Measurements from ENCODE around the gene SDF2L1.
"Not testable (repeated sequence)": the region's sequence is repeated elsewhere in the genome, so short reads cannot be mapped to it uniquely, and the experiment has no call there.

SDF2L1 gene

DNA sequence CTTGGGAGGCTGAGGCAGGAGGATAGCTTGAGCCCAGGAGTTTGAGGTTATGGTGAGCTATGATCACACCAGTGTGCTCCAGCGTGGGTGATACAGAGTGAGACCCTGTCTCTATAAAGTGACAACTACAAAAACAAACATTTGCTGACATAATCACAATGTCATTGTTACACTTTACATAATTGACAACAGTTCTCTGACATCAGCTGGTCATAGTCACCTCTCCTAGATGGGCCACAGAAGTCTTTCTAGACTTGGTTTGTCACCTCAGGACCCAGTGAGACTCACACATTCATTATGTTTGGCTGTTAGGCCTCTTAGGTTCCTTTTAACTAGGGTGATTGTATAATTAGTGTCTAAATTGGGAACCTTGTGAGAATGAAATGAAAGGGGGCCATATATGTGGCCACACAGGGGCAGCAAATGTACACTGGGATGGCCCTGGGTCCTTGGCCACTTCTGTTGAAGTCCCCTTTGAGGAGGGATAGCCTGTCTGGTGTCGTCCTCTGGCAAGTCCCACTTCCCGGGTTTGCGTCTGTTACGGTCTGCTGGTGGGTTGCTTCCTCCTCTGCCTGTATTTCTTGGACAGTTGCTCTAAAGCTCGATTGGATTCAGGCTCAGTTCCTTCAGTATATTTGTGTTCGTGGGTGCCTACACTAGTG lies 17.9 kb downstream of the SDF2L1 start:
- no peak for DNase-seq (ENCODE audit: extremely low read depth in 1 of 2, low read depth in 1 of 2)

- no peak for DNase-seq (ENCODE audit: extremely low read depth in 1 of 2, low read depth in 1 of 2)
Observed at GRCh38 chr22:21660904-21661303, 18.8 kb downstream of the SDF2L1 start.

DNA sequence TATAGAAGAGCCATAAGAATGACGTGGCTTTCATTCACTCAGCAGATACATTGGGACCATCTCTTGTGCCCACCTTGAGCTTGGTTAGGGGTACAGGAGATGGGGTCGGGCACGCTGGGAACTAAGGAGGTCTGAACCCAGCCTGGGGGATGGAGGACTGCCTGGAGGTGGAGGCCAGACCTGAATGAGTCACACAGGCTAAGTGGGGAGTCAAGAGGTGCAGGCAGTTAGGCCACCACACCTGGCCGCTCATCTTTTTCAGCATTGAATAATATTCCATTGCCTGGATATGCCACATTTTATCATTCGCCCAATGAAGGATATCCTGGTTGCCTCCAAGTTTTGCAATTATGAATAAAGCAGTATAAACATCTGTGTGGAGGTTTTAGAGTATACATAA lies 19.9 kb downstream of the SDF2L1 start:
- no peak for DNase-seq (ENCODE audit: extremely low read depth in 1 of 2, low read depth in 1 of 2)

- no peak for DNase-seq (ENCODE audit: extremely low read depth in 1 of 2, low read depth in 1 of 2)
Observed at GRCh38 chr22:21663738-21664137, 21.6 kb downstream of the SDF2L1 start.

GRCh38 chr22:21665047-21665851 lies 23.1 kb downstream of the SDF2L1 start:
- DNase-seq (ENCODE audit: extremely low read depth in 1 of 2, low read depth in 1 of 2), result no peak

DNA sequence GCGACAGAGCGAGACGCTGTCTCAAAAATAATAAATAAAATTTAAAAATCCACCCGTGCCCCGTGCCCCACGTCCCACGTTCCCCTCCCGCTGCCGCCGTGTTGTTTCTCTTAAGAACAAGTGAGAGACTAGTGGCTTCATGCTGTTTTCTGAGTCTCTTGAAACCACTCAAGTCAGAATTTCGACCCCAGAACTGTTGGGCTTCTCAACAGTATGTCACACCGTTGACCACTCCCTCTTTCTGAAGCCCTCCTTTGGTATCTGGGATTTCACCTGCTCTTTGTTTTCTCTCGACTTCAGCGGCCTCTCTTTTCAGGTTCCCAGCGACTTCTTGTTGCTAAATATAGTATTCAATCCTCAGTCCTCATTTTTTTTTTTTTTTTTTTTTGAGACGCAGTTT lies 24.7 kb downstream of the SDF2L1 start:
- no peak for DNase-seq (ENCODE audit: extremely low read depth in 1 of 2, low read depth in 1 of 2)

DNA sequence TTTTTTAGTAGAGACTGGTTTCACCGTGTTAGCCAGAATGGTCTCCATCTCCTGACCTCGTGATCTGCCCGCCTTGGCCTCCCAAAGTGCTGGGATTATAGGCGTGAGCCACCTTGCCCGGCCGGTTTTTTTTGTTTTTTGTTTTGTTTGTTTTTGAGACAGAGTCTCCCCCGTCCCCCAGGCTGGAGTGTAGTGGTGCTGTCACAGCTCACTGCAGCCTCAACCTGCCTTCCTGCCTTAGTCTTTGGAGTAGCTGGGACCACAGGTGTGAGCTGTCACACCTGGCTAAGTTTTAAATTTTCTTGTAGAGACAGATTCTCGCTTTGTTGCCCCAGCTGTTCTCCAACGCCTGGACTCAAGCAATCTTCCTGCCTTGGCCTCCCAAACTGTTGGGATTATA lies 26.9 kb downstream of the SDF2L1 start:
- no peak for DNase-seq (ENCODE audit: extremely low read depth in 1 of 2, low read depth in 1 of 2)

DNA sequence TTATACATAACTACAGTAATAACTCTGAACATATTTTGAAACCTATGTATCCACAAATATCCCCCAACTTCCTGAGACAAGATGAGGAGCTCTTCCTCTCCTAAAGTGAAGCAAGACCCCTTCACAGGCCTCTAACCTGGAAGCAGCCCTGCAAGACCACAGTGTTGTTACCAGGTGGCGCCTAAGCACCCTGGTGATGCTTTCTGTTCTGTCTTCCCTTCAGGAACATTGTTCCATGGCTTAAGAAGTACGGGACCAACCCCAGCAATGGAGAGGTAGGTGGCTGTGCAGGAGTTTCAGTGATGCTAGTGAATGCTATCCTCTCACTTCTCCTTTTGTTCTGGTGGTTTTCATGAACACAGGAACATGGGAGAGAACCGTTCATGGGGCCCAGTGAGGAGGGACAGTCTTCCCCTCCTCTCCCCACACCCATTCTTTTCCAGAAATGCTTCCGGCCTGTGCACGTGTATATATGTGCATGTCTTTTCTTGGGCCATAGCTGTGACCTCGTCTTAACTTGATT lies 30.1 kb downstream of the SDF2L1 start:
- no peak for DNase-seq (ENCODE audit: extremely low read depth in 1 of 2, low read depth in 1 of 2)

GRCh38 chr22:21673534-21674321 lies 31.6 kb downstream of the SDF2L1 start:
- no peak for DNase-seq (ENCODE audit: extremely low read depth in 1 of 2, low read depth in 1 of 2)

GRCh38 chr22:21674638-21675245 lies 32.6 kb downstream of the SDF2L1 start:
- DNase-seq (ENCODE audit: extremely low read depth in 1 of 2, low read depth in 1 of 2), result no peak

DNA sequence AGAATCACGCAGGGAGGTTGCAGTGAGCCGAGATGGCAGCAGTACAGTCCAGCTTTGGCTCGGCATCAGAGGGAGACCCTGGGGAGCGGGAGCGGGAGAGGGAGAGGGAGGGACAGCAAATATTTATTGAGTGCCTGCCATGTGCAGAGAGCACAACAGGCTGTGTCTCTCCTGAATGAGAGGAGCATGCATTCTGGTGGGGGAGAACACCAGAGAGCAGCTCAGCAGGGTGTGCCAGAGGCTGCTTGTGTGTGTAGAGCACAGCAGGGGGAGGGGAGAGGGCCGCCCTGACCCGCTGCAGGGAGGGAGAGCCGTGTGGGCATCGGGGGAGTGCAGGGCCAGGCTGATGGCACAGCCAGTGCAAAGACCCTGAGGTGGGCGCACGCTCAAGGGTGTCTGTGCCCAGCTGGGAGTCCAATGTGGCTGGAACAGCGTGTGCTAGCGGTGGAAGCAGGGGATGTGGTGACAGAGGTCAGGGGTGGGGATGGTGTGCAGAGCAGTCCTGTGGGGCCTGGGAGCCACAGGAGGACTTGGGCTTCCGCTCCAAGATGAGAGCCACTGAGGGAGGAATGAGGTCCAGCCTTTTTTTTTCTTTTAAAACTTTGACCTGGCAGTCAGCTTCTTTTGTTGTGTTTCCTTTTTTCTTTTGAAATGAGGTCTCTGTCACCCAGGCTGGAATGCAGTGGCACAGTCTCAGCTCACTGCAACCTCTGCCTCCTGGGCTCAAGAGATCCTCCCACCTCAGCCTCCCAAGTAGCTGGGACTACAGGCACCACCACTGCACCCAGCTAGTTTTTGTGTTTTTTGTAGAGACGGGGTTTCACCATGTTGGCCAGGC lies 35.7 kb downstream of the SDF2L1 start:
- no peak for DNase-seq (ENCODE audit: extremely low read depth in 1 of 2, low read depth in 1 of 2)

- DNase-seq (ENCODE audit: extremely low read depth in 1 of 2, low read depth in 1 of 2), result not testable (repeated sequence)
Observed at GRCh38 chr22:21678842-21679241, 36.7 kb downstream of the SDF2L1 start.

- DNase-seq (ENCODE audit: extremely low read depth in 1 of 2, low read depth in 1 of 2), result no peak
Observed at GRCh38 chr22:21679383-21679782, 37.3 kb downstream of the SDF2L1 start.

- DNase-seq (ENCODE audit: extremely low read depth in 1 of 2, low read depth in 1 of 2), result no peak
Observed at GRCh38 chr22:21680830-21681565, 38.9 kb downstream of the SDF2L1 start.

- no peak for DNase-seq (ENCODE audit: extremely low read depth in 1 of 2, low read depth in 1 of 2)
Observed at GRCh38 chr22:21681566-21682370, 39.7 kb downstream of the SDF2L1 start.

GRCh38 chr22:21682385-21683175 lies 40.5 kb downstream of the SDF2L1 start:
- no peak for DNase-seq (ENCODE audit: extremely low read depth in 1 of 2, low read depth in 1 of 2)

DNA sequence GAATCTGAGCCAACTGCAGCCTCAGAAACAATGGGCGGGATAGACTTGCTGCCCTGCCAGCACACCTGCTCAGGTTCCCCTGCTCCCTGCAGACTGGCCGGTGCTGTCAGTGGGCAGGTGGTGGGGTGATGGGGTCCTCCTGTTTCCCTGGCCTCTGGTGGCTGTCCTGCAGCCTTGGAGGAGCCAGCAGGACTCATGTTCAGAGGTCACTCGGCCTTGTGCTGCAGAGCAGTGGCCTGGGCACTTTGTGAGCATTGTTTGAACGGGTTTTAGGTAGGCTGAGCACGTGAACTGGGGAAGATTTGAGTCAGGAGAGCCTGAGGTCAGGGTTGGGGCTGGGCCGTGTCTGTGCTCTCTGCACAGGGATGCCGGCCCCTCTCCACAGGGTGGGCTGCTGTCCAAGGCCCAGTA lies 41.3 kb downstream of the SDF2L1 start:
- no peak for DNase-seq (ENCODE audit: extremely low read depth in 1 of 2, low read depth in 1 of 2)

Measured in activated CD8-positive, alpha-beta memory T cell treated with anti-CD3 and anti-CD28 coated beads for 1 hour (primary cell).